Measurements from ENCODE around the gene FMNL2. TPM values are rescaled to one million over a fixed set of nuclear protein-coding genes. Genes with fewer than 3 reads are reported as not detected.

Gene FMNL2
- total and polyA plus RNA-seq, 4 donors, result 1.5 to 9.3 (median 5.1) TPM

GRCh38 chr2:152649997-152650396, 315.0 kb downstream of the FMNL2 start:
- Histone ChIP-seq H3K9ac (ENCODE audit: low read depth in 1 of 2, low read length in 2 of 2) (no peak overlapping the region), H3K36me3 (ENCODE audit: control insufficient read depth in 4 of 4, insufficient read depth in 3 of 4, low read depth in 1 of 4, low read length in 3 of 4) (peaks cover 2 to 20% (median 3%) of the 10 kb centered on the region in 4 donors), H3K9me3 (ENCODE audit: control insufficient read depth in 4 of 4, low read length in 3 of 4) (no peaks in the 10 kb centered on the region), H3K27me3 (ENCODE audit: control insufficient read depth in 4 of 4, insufficient read depth in 4 of 4, low read length in 3 of 4) (no peaks in the 10 kb centered on the region), H3K4me3 (ENCODE audit: low read depth in 1 of 3, low read length in 3 of 3) (no peak overlapping the region), H3K27ac (ENCODE audit: low read depth in 1 of 2, low read length in 2 of 2) (no peak overlapping the region), H3K4me1 (ENCODE audit: control insufficient read depth in 4 of 4, insufficient read depth in 4 of 4, low read length in 3 of 4) (peaks cover 0 to 9% (median 4%) of the 10 kb centered on the region in 4 donors)
- WGBS, result 89% methylated on average over 1 of the region's 1 CpG
- TF ChIP-seq FOXA1 (IDR thresholded peaks at IDR 0.05) (no peak), RAD21 (IDR thresholded peaks at IDR 0.05) (no peak), EGR1 (IDR thresholded peaks at IDR 0.05; ENCODE audit: low read depth in 2 of 2) (no peak), TAF1 (conservative IDR thresholded peaks at IDR 0.05) (no peak), FOXA2 (IDR thresholded peaks at IDR 0.05) (no peak), ZBTB33 (IDR thresholded peaks at IDR 0.05) (no peak), CTCF (IDR thresholded peaks at IDR 0.05; ENCODE audit: low read depth, low read length, missing input control) (no peak), HNF4G (IDR thresholded peaks at IDR 0.05) (no peak), YY1 (IDR thresholded peaks at IDR 0.05) (no peak), ATF3 (IDR thresholded peaks at IDR 0.05) (no peak), HNF4A (conservative IDR thresholded peaks at IDR 0.05) (no peak), NR2F2 (IDR thresholded peaks at IDR 0.05) (no peak), SP1 (IDR thresholded peaks at IDR 0.05) (no peak), JUND (IDR thresholded peaks at IDR 0.05) (no peak)
- no peak for DNase-seq (ENCODE audit: low spot score)

GRCh38 chr2:152650768-152651371, 315.9 kb downstream of the FMNL2 start:
- 98% methylated on average over 6 of the region's 6 CpGs for WGBS
- no peak overlapping the region for H3K27ac ChIP-seq (ENCODE audit: low read depth in 1 of 2, low read length in 2 of 2)
- no peak for TF ChIP-seq RAD21 (IDR thresholded peaks at IDR 0.05)
- no peak for TF ChIP-seq HNF4G (IDR thresholded peaks at IDR 0.05)
- no peak for TF ChIP-seq SP1 (IDR thresholded peaks at IDR 0.05)
- no peak for TF ChIP-seq MAX (IDR thresholded peaks at IDR 0.05)
- TF ChIP-seq HNF4A (conservative IDR thresholded peaks at IDR 0.05), result no peak
- no peak for TF ChIP-seq ATF3 (IDR thresholded peaks at IDR 0.05)
- TF ChIP-seq GABPA (IDR thresholded peaks at IDR 0.05 in 1 of 2, conservative IDR thresholded peaks at IDR 0.05 in 1 of 2), result no peak
- no peak for TF ChIP-seq RXRA (IDR thresholded peaks at IDR 0.05)
- no peak for TF ChIP-seq ZBTB33 (IDR thresholded peaks at IDR 0.05)
- no peak for TF ChIP-seq TAF1 (conservative IDR thresholded peaks at IDR 0.05)
- TF ChIP-seq FOXA2 (IDR thresholded peaks at IDR 0.05), result no peak
- no peak for TF ChIP-seq REST (IDR thresholded peaks at IDR 0.05)
- no peak for TF ChIP-seq JUND (IDR thresholded peaks at IDR 0.05)
- peaks cover 0 to 9% (median 4%) of the 10 kb centered on the region in 4 donors for H3K4me1 ChIP-seq (ENCODE audit: control insufficient read depth in 4 of 4, insufficient read depth in 4 of 4, low read length in 3 of 4)
- peaks cover 2 to 20% (median 4%) of the 10 kb centered on the region in 4 donors for H3K36me3 ChIP-seq (ENCODE audit: control insufficient read depth in 4 of 4, insufficient read depth in 3 of 4, low read depth in 1 of 4, low read length in 3 of 4)
- no peak for DNase-seq (ENCODE audit: low spot score)
- H3K27me3 ChIP-seq (ENCODE audit: control insufficient read depth in 4 of 4, insufficient read depth in 4 of 4, low read length in 3 of 4), result no peaks in the 10 kb centered on the region
- H3K9me3 ChIP-seq (ENCODE audit: control insufficient read depth in 4 of 4, low read length in 3 of 4), result no peaks in the 10 kb centered on the region
- no peak overlapping the region for H3K9ac ChIP-seq (ENCODE audit: low read depth in 1 of 2, low read length in 2 of 2)
- no peak overlapping the region for H3K4me3 ChIP-seq (ENCODE audit: low read depth in 1 of 3, low read length in 3 of 3)
